Naive thymus-derived CD4-positive, alpha-beta T cell (primary cell): Measurements from ENCODE around the gene SLC35G6. TPM values are rescaled to one million over a fixed set of nuclear protein-coding genes. Genes with fewer than 3 reads are reported as not detected.
"Not testable (repeated sequence)": the region's sequence is repeated elsewhere in the genome, so short reads cannot be mapped to it uniquely, and the experiment has no call there.

ENCODE experiments used
- ATAC-seq: fragments of 150-1000 bp; cut with Tn5 transposase; 2 replicates; pipeline ENCODE4 v1.10.0; 2021; ENCODE audit warnings: mild to moderate bottlenecking, moderate library complexity
- CTCF ChIA-PET: fragments of 350-600 bp; sonication (Branson Sonifier 250); formaldehyde crosslinking; loops from one replicate; lab custom pipeline; 2021; ENCODE audit warnings: antibody characterized with exemption; lab: Charles Lee
- POLR2A ChIA-PET: fragments of 350-600 bp; sonication (Branson Sonifier 250); formaldehyde crosslinking; loops from one replicate; lab custom pipeline; 2021; ENCODE audit warnings: antibody characterized with exemption, inconsistent platforms; lab: Charles Lee
- DNase-seq, 9 donors: peaks; one replicate each; pipeline versions ENCODE4 v3.0.0 to v3.0.0-alpha.2; 2020 to 2022; ENCODE audit warnings: mixed read lengths in 1 of 9
- H3K27ac ChIP-seq: one replicate; pipeline ENCODE4 v1.7.0; 2013; ENCODE audit warnings: mild to moderate bottlenecking, low read depth, low read length, moderate library complexity
- H3K27me3 ChIP-seq, 2 donors: one replicate each; pipeline ENCODE4 v1.7.0; 2013; ENCODE audit warnings: low read length in 2 of 2, mild to moderate bottlenecking in 2 of 2, moderate library complexity in 2 of 2; ENCODE audit not compliant: control insufficient read depth in 2 of 2, insufficient read depth in 2 of 2
- H3K36me3 ChIP-seq, 3 experiments: 1 replicate in 2 of 3; 2 replicates in 1 of 3; pipeline ENCODE4 v1.7.0; 2013; ENCODE audit warnings: low read length in 3 of 3, mild to moderate bottlenecking in 3 of 3, moderate library complexity in 1 of 3; ENCODE audit not compliant: insufficient read depth in 3 of 3, control insufficient read depth in 2 of 3
- H3K4me1 ChIP-seq, 2 donors: one replicate each; pipeline ENCODE4 v1.7.0; 2013; ENCODE audit warnings: low read length in 2 of 2, mild to moderate bottlenecking in 2 of 2, moderate library complexity in 1 of 2; ENCODE audit not compliant: control insufficient read depth in 2 of 2, insufficient read depth in 2 of 2
- H3K4me3 ChIP-seq: 2 replicates; pipeline ENCODE4 v1.7.0; 2013; ENCODE audit warnings: mild to moderate bottlenecking, low read length
- H3K9me3 ChIP-seq, 3 experiments: 1 replicate in 2 of 3; 2 replicates in 1 of 3; pipeline ENCODE4 v1.7.0; 2013; ENCODE audit warnings: low read length in 3 of 3; ENCODE audit not compliant: control insufficient read depth in 2 of 3
- H3K27ac Mint-ChIP-seq, 9 donors: one replicate each; pipeline ENCODE4 v1.8.0; 2020 to 2022; ENCODE audit warnings: mixed read lengths in 9 of 9, mild to moderate bottlenecking in 8 of 9, moderate library complexity in 5 of 9, inconsistent platforms in 2 of 9
- H3K27me3 Mint-ChIP-seq, 5 donors: one replicate each; pipeline ENCODE4 v1.8.0; 2021 to 2022; ENCODE audit warnings: mixed read lengths in 5 of 5, mild to moderate bottlenecking in 1 of 5
- H3K36me3 Mint-ChIP-seq, 5 donors: one replicate each; pipeline ENCODE4 v1.8.0; 2020 to 2022; ENCODE audit warnings: mixed read lengths in 5 of 5, mild to moderate bottlenecking in 3 of 5, inconsistent platforms in 1 of 5
- H3K4me1 Mint-ChIP-seq, 7 donors: one replicate each; pipeline ENCODE4 v1.8.0; 2020 to 2022; ENCODE audit warnings: mixed read lengths in 7 of 7, mild to moderate bottlenecking in 3 of 7, inconsistent platforms in 1 of 7
- H3K4me3 Mint-ChIP-seq, 10 donors: one replicate each; pipeline ENCODE4 v1.8.0; 2020 to 2022; ENCODE audit warnings: mild to moderate bottlenecking in 10 of 10, mixed read lengths in 10 of 10, moderate library complexity in 6 of 10, inconsistent platforms in 2 of 10
- H3K9me3 Mint-ChIP-seq, 11 donors: one replicate each; pipeline ENCODE4 v1.8.0; 2020 to 2022; ENCODE audit warnings: mixed read lengths in 11 of 11, mild to moderate bottlenecking in 4 of 11, inconsistent platforms in 1 of 11, moderate library complexity in 1 of 11
- intact Hi-C, 2 donors: fragments of 100-400 bp; cut with micrococcal nuclease; formaldehyde crosslinking; loops; one replicate each; pipeline ENCODE4 v1.15.1; 2023
- polyA plus RNA-seq, 2 donors: library from polyadenylated mRNA; unstranded; fragments of 300-500 nt; fragmentation: Illumina TruSeq; gene quantifications; one replicate each; pipeline ENCODE4 v1.2.3, GENCODE V29; 2021
- total RNA-seq, 6 experiments: library from RNA in 5 of 6; stranded (reverse) in 5 of 6; gene quantifications; 1 replicate in 5 of 6; 2 replicates in 1 of 6; pipeline ENCODE4 v1.2.3 and lab custom pipeline; 2021 to 2026

Gene SLC35G6
- total RNA-seq (under 1 TPM in 1 of 5 experiments, not detected in 4; 0.16 TPM), polyA plus RNA-seq (not detected), total RNA-seq (lab: John Stamatoyannopoulos, UW) (0.40 reads per million)

- Mint-ChIP-seq H3K36me3 (peaks cover 0 to 12% (median 0%) of the 10 kb centered on the region in 5 donors), H3K4me3 (peak within 1 kb of the TSS; percentile 74 to 100 (median 95)), H3K4me1 (peaks cover 57 to 78% (median 73%) of the 10 kb centered on the region in 7 donors), H3K27ac (peak within 1 kb of the TSS; percentile 90 to 100 (median 100))
- DNase-seq, H3K36me3 ChIP-seq, H3K27me3 Mint-ChIP-seq, H3K27me3 ChIP-seq, ATAC-seq, H3K9me3 ChIP-seq, H3K9me3 Mint-ChIP-seq: not testable (repeated sequence)
- Histone ChIP-seq H3K27ac (peak within 1 kb of the TSS; percentile 100), H3K4me3 (peak within 1 kb of the TSS; percentile 88), H3K4me1 (peaks cover 33 to 51% of the 10 kb centered on the region in 2 donors)
- intact Hi-C loops: loop anchor here (5.0 to 10.0 kb wide), 5 partner anchors 126 to 676 kb away; partner anchors contain the start of genes CHD3 (in 1 of the 2), CNTROB (in 1 of the 2), KCTD11 (in 1 of the 2) and SLC16A13 (in 1 of the 2)
- POLR2A ChIA-PET: interaction anchor here (1.1 to 12.3 kb wide), 7 partner anchors 10 to 205 kb away, joined by 3 to 199 read pairs (median 19); partner anchors contain the start of genes CHRNB1, GPS2, TMEM102 and TP53
- CTCF ChIA-PET: interaction anchor here (1.8 to 2.4 kb wide), 2 partner anchors 45 to 125 kb away, joined by 6 to 10 read pairs; partner anchors contain the start of gene TMEM102
These were observed at the start of gene SLC35G6 for GRCh38 chr17:7481275-7481674. SLC35G6 (plus strand) TSS chr17:7481446; CDS start chr17:7481517, 71 bp downstream.

GRCh38 chr17:7432296-7432695, 49.0 kb upstream of the SLC35G6 start:
- Mint-ChIP-seq H3K4me3 (no peak overlapping the region), H3K9me3 (peaks cover 0 to 2% (median 0%) of the 10 kb centered on the region in 11 donors), H3K36me3 (no peaks in the 10 kb centered on the region), H3K27ac (peak overlapping the region in 1 of 9 donors; percentile 38), H3K4me1 (peaks cover 7 to 20% (median 13%) of the 10 kb centered on the region in 7 donors), H3K27me3 (peaks cover 0 to 2% (median 0%) of the 10 kb centered on the region in 5 donors)
- Histone ChIP-seq H3K4me1 (peaks cover 9 to 13% of the 10 kb centered on the region in 2 donors), H3K9me3 (no peaks in the 10 kb centered on the region), H3K27me3 (no peaks in the 10 kb centered on the region), H3K27ac (no peak overlapping the region), H3K4me3 (no peak overlapping the region), H3K36me3 (no peaks in the 10 kb centered on the region)
- POLR2A ChIA-PET: interaction anchor here (1.2 to 1.6 kb wide), 2 partner anchors 23 to 76 kb away, joined by 3 to 5 read pairs; no protein-coding TSS in a partner anchor
- CTCF ChIA-PET: no interaction called here
- DNase-seq: no peak
- intact Hi-C loops: loop anchor here in 1 of 2 donors (10.0 kb wide), 1 partner anchor 417 kb away; the partner anchor contains the start of gene RNASEK
- no peak for ATAC-seq

- peaks cover 16 to 45% of the 10 kb centered on the region in 2 donors for H3K4me1 ChIP-seq
- H3K27ac Mint-ChIP-seq: peak overlapping the region; percentile 89 to 97 (median 95)
- peaks cover 28 to 47% (median 37%) of the 10 kb centered on the region in 7 donors for H3K4me1 Mint-ChIP-seq
These were observed 45.3 kb upstream of the SLC35G6 start for GRCh38 chr17:7435676-7436555.

GRCh38 chr17:7436556-7437368, 44.5 kb upstream of the SLC35G6 start:
- ATAC-seq (peak; percentile 75), DNase-seq (peak; percentile 75 to 87 (median 84))
- peak overlapping the region; percentile 86 to 96 (median 94) for H3K4me3 Mint-ChIP-seq
- peaks cover 0 to 3% (median 0%) of the 10 kb centered on the region in 11 donors for H3K9me3 Mint-ChIP-seq
- peaks cover 12 to 14% of the 10 kb centered on the region in 2 donors for H3K27me3 ChIP-seq
- no peaks in the 10 kb centered on the region for H3K36me3 ChIP-seq
- H3K4me1 Mint-ChIP-seq: peaks cover 28 to 47% (median 37%) of the 10 kb centered on the region in 7 donors
- intact Hi-C loops: loop anchor here (1.0 to 10.0 kb wide), 8 partner anchors 42 to 422 kb away; partner anchors contain the start of genes CTDNEP1 (in 1 of the 2), ELP5 (in 1 of the 2), RNASEK (in 1 of the 2) and SENP3 (in 1 of the 2)
- H3K27me3 Mint-ChIP-seq: peaks cover 21 to 28% (median 25%) of the 10 kb centered on the region in 5 donors
- peaks cover 0 to 12% (median 0%) of the 10 kb centered on the region in 5 donors for H3K36me3 Mint-ChIP-seq
- peak overlapping the region; percentile 83 for H3K27ac ChIP-seq
- H3K4me3 ChIP-seq: peak overlapping the region; percentile 65
- peak overlapping the region; percentile 89 to 97 (median 95) for H3K27ac Mint-ChIP-seq
- CTCF ChIA-PET: interaction anchor here (0.6 to 5.2 kb wide), 33 partner anchors 9 to 251 kb away, joined by 3 to 67 read pairs (median 6); partner anchors contain the start of genes ACAP1, CD68, KCTD11 and MPDU1
- peaks cover 16 to 47% of the 10 kb centered on the region in 2 donors for H3K4me1 ChIP-seq
- POLR2A ChIA-PET: interaction anchor here (0.5 to 5.3 kb wide), 35 partner anchors 10 to 250 kb away, joined by 3 to 116 read pairs (median 9); partner anchors contain the start of genes ACAP1, ATP1B2, CHRNB1 and FXR2
- H3K9me3 ChIP-seq: no peaks in the 10 kb centered on the region

More at GRCh38 chr17:7435676-7436555, 45.3 kb upstream of the SLC35G6 start:
- peak in 3 of 9 donors; percentile 50 to 74 (median 53) for DNase-seq
- Mint-ChIP-seq H3K4me3 (peak overlapping the region; percentile 86 to 96 (median 94)), H3K36me3 (peaks cover 0 to 11% (median 0%) of the 10 kb centered on the region in 5 donors), H3K9me3 (peaks cover 0 to 3% (median 0%) of the 10 kb centered on the region in 11 donors), H3K27me3 (peaks cover 16 to 20% (median 17%) of the 10 kb centered on the region in 5 donors)
- Histone ChIP-seq H3K36me3 (no peaks in the 10 kb centered on the region), H3K9me3 (no peaks in the 10 kb centered on the region), H3K4me3 (peak overlapping the region; percentile 65), H3K27ac (peak overlapping the region; percentile 83), H3K27me3 (peaks cover 6 to 9% of the 10 kb centered on the region in 2 donors)
- ChIA-PET POLR2A (interaction anchor here (0.6 to 5.3 kb wide), 40 partner anchors 10 to 390 kb away, joined by 3 to 116 read pairs (median 8); partner anchors contain the start of genes ACAP1, CHRNB1, EIF5A and FXR2), CTCF (interaction anchor here (0.6 to 5.2 kb wide), 29 partner anchors 14 to 252 kb away, joined by 3 to 67 read pairs (median 7); partner anchors contain the start of genes ACAP1, KCTD11, MPDU1 and NEURL4)
- ATAC-seq: peak; percentile 44
- intact Hi-C loops: loop anchor here (1.0 to 10.0 kb wide), 24 partner anchors 19 to 451 kb away; partner anchors contain the start of genes EIF5A (in 2 of the 2), ELP5 (in 2 of the 2), NEURL4 (in 2 of the 2) and PHF23 (in 2 of the 2)

GRCh38 chr17:7437369-7437863, 43.8 kb upstream of the SLC35G6 start:
- no peak for ATAC-seq
- H3K4me1 ChIP-seq: peaks cover 16 to 47% of the 10 kb centered on the region in 2 donors
- H3K4me1 Mint-ChIP-seq: peaks cover 28 to 47% (median 39%) of the 10 kb centered on the region in 7 donors

More at GRCh38 chr17:7437369-7437863, 43.8 kb upstream of the SLC35G6 start:
- Histone ChIP-seq H3K27me3 (peaks cover 12 to 17% of the 10 kb centered on the region in 2 donors), H3K27ac (peak overlapping the region; percentile 27), H3K4me3 (peak overlapping the region; percentile 27), H3K9me3 (no peaks in the 10 kb centered on the region), H3K36me3 (no peaks in the 10 kb centered on the region)
- intact Hi-C loops: loop anchor here (1.0 to 10.0 kb wide), 8 partner anchors 41 to 423 kb away; partner anchors contain the start of genes CTDNEP1 (in 1 of the 2), ELP5 (in 1 of the 2), RNASEK (in 1 of the 2) and SENP3 (in 1 of the 2)
- H3K9me3 Mint-ChIP-seq: peaks cover 0 to 3% (median 0%) of the 10 kb centered on the region in 11 donors
- H3K27me3 Mint-ChIP-seq: peaks cover 25 to 35% (median 31%) of the 10 kb centered on the region in 5 donors
- CTCF ChIA-PET: interaction anchor here (0.9 to 5.2 kb wide), 22 partner anchors 8 to 249 kb away, joined by 3 to 67 read pairs (median 8); partner anchors contain the start of genes ACAP1, KCTD11, MPDU1 and NEURL4
- peaks cover 0 to 16% (median 0%) of the 10 kb centered on the region in 5 donors for H3K36me3 Mint-ChIP-seq
- POLR2A ChIA-PET: interaction anchor here (0.9 to 5.3 kb wide), 28 partner anchors 9 to 249 kb away, joined by 3 to 116 read pairs (median 12); partner anchors contain the start of genes ACAP1, ATP1B2, CHRNB1 and GPS2
- peak overlapping the region; percentile 76 to 96 (median 88) for H3K4me3 Mint-ChIP-seq
- peak in 1 of 9 donors; percentile 16 for DNase-seq
- H3K27ac Mint-ChIP-seq: peak overlapping the region in 5 of 9 donors; percentile 76 to 84 (median 83)
